Measurements from ENCODE around the gene SEPTIN5. TPM values are rescaled to one million over a fixed set of nuclear protein-coding genes. Genes with fewer than 3 reads are reported as not detected.

Gene SEPTIN5
- total RNA-seq, 1 experiment from 2014 or later, result 22.4 TPM

DNA sequence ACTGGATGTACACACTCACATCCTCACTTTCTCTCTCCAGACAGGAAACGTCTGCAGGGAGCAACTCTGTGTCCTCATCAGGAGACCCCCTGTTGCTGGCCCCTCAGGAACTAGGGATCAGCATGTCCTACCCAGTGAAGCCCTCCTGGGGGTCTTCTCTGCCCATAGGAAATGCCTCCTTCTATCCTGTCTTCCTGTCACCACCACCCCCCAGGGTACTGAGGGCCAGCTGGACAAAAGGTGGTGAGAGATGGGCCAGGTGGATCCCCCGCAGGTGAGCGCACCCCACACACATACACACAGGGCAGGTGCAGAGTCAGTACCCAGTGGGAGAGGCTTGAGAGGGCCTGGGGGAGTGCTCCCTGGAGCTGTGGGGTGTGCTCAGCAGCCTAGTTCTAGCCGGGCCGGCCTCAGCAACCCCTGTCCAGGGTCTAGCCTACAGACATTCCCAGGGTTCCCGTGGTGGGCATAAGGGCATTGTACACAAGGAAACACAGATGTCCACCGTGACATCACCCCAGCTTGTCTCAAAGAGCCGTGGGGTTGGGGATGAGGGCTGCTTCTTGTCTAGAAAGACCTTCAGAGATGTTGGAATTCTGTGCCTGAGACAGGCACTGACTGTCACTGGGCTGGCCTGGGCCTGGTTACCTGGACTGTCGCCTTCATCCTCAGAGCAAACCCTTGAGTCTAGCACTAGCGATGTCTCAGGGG lies 18.3 kb downstream of the SEPTIN5 start:
- Mint-ChIP-seq H3K27me3 (ENCODE audit: low read depth) (peaks cover 30% of the 10 kb centered on the region), H3K27ac (no peak overlapping the region), H3K36me3 (no peaks in the 10 kb centered on the region), H3K4me1 (no peaks in the 10 kb centered on the region), H3K9me3 (no peaks in the 10 kb centered on the region), H3K4me3 (no peak overlapping the region)
- ChIA-PET POLR2A (no interaction called here), CTCF (interaction anchor here (1.0 to 4.6 kb wide), 6 partner anchors 9 to 221 kb away, joined by 3 to 155 read pairs (median 5); partner anchors contain the start of gene GP1BB)
- DNase-seq (ENCODE audit: low spot score) (no peak), ATAC-seq (no peak)
- TF ChIP-seq ZNF423 (CRISPR knock-in tag; IDR thresholded peaks at IDR 0.05) (0 out of 2 replicates have a peak, but pooled peaks have one; percentile 17), ZNF263 (CRISPR knock-in tag; IDR thresholded peaks at IDR 0.05; ENCODE audit: low read depth) (peak; percentile 47; the same call in 1 of the 2 replicates), SMAD3 (CRISPR knock-in tag; IDR thresholded peaks at IDR 0.05; ENCODE audit: borderline replicate concordance) (no peak)
- TF ChIP-seq, protein P1, sequence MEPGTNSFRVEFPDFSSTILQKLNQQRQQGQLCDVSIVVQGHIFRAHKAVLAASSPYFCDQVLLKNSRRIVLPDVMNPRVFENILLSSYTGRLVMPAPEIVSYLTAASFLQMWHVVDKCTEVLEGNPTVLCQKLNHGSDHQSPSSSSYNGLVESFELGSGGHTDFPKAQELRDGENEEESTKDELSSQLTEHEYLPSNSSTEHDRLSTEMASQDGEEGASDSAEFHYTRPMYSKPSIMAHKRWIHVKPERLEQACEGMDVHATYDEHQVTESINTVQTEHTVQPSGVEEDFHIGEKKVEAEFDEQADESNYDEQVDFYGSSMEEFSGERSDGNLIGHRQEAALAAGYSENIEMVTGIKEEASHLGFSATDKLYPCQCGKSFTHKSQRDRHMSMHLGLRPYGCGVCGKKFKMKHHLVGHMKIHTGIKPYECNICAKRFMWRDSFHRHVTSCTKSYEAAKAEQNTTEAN (CRISPR knock-in tag; IDR thresholded peaks at IDR 0.05), result no peak

DNA sequence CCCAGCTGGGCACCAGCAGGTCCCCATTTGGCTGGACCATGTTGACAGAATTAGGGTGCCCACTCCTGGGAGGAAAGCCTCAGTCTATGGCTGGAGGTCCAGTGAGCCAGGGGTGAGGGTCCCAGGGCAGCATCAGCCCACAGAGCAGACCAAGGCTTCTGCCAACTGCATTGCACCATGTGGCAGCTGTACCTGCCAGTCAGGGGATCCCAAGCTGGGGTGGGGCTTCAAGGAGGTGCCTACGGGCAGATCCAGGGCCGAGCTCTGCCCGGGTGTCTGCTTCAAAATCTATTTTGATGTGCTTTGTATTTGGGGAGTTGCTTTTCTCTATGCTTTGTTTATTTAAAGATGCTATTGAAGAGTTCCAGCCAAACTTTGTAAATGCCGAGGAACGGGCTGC lies 19.5 kb downstream of the SEPTIN5 start:
- no peak for DNase-seq (ENCODE audit: low spot score)
- Mint-ChIP-seq H3K4me1 (no peaks in the 10 kb centered on the region), H3K9me3 (no peaks in the 10 kb centered on the region), H3K36me3 (no peaks in the 10 kb centered on the region), H3K27me3 (ENCODE audit: low read depth) (peaks cover 18% of the 10 kb centered on the region), H3K4me3 (no peak overlapping the region), H3K27ac (no peak overlapping the region)
- no peak for ATAC-seq
- POLR2A ChIA-PET, result no interaction called here
- CTCF ChIA-PET, result interaction anchor here (1.3 kb wide), 1 partner anchor 12 kb away, joined by 4 read pairs; no protein-coding TSS in a partner anchor
- TF ChIP-seq, protein P2, sequence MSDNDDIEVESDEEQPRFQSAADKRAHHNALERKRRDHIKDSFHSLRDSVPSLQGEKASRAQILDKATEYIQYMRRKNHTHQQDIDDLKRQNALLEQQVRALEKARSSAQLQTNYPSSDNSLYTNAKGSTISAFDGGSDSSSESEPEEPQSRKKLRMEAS (CRISPR knock-in tag; IDR thresholded peaks at IDR 0.05), result no peak
- TF ChIP-seq, protein P3, sequence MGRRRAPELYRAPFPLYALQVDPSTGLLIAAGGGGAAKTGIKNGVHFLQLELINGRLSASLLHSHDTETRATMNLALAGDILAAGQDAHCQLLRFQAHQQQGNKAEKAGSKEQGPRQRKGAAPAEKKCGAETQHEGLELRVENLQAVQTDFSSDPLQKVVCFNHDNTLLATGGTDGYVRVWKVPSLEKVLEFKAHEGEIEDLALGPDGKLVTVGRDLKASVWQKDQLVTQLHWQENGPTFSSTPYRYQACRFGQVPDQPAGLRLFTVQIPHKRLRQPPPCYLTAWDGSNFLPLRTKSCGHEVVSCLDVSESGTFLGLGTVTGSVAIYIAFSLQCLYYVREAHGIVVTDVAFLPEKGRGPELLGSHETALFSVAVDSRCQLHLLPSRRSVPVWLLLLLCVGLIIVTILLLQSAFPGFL (CRISPR knock-in tag; IDR thresholded peaks at IDR 0.05; ENCODE audit: borderline replicate concordance), result no peak
- TF ChIP-seq, protein P4, sequence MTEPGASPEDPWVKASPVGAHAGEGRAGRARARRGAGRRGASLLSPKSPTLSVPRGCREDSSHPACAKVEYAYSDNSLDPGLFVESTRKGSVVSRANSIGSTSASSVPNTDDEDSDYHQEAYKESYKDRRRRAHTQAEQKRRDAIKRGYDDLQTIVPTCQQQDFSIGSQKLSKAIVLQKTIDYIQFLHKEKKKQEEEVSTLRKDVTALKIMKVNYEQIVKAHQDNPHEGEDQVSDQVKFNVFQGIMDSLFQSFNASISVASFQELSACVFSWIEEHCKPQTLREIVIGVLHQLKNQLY (CRISPR knock-in tag; IDR thresholded peaks at IDR 0.05), result no peak
- TF ChIP-seq, protein P5, sequence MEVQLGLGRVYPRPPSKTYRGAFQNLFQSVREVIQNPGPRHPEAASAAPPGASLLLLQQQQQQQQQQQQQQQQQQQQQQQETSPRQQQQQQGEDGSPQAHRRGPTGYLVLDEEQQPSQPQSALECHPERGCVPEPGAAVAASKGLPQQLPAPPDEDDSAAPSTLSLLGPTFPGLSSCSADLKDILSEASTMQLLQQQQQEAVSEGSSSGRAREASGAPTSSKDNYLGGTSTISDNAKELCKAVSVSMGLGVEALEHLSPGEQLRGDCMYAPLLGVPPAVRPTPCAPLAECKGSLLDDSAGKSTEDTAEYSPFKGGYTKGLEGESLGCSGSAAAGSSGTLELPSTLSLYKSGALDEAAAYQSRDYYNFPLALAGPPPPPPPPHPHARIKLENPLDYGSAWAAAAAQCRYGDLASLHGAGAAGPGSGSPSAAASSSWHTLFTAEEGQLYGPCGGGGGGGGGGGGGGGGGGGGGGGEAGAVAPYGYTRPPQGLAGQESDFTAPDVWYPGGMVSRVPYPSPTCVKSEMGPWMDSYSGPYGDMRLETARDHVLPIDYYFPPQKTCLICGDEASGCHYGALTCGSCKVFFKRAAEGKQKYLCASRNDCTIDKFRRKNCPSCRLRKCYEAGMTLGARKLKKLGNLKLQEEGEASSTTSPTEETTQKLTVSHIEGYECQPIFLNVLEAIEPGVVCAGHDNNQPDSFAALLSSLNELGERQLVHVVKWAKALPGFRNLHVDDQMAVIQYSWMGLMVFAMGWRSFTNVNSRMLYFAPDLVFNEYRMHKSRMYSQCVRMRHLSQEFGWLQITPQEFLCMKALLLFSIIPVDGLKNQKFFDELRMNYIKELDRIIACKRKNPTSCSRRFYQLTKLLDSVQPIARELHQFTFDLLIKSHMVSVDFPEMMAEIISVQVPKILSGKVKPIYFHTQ (CRISPR knock-in tag; IDR thresholded peaks at IDR 0.05), result no peak
- TF ChIP-seq NFATC4 (CRISPR knock-in tag; IDR thresholded peaks at IDR 0.05), result no peak
- TF ChIP-seq, protein P6, sequence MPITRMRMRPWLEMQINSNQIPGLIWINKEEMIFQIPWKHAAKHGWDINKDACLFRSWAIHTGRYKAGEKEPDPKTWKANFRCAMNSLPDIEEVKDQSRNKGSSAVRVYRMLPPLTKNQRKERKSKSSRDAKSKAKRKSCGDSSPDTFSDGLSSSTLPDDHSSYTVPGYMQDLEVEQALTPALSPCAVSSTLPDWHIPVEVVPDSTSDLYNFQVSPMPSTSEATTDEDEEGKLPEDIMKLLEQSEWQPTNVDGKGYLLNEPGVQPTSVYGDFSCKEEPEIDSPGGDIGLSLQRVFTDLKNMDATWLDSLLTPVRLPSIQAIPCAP (CRISPR knock-in tag; IDR thresholded peaks at IDR 0.05), result no peak
- TF ChIP-seq, protein P1 (CRISPR knock-in tag; IDR thresholded peaks at IDR 0.05), result no peak
- no peak for TF ChIP-seq HMGA2 (CRISPR knock-in tag; IDR thresholded peaks at IDR 0.05)
- TF ChIP-seq, protein P7, sequence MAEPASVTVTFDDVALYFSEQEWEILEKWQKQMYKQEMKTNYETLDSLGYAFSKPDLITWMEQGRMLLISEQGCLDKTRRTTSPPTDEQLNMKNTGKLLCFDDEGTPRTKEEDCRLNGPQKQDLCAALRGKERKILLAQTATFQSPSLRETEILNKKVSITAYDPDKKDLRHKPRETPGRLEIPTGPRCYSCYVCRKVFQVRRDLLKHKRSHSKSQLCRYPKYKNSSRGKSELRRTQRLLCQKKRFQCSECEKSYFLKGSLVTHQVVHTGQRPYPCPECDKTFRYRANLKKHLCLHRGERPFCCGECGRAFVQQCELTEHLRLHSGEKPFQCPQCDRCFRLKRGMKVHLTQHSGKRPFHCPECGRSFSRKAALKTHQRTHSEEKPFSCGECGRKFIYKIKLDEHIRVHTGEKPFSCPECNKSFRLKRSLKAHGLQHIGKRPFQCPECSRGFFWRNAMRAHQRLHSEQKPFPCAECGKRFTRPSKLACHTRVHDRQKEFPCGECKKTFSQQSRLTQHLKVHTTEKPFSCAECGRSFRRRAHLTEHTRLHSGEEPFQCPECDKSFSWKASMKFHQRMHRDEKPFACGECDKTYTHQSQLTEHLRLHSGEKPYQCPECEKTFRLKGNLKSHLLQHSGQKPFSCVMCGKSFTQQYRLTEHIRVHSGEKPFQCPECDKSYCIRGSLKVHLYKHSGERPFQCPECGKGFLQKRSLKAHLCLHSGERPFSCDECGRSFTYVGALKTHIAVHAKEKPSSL (CRISPR knock-in tag; conservative IDR thresholded peaks at IDR 0.05), result no peak

All from WTC11 (cell line).